ENCODE data around the gene HSF4.

The HSF4 gene

DNA sequence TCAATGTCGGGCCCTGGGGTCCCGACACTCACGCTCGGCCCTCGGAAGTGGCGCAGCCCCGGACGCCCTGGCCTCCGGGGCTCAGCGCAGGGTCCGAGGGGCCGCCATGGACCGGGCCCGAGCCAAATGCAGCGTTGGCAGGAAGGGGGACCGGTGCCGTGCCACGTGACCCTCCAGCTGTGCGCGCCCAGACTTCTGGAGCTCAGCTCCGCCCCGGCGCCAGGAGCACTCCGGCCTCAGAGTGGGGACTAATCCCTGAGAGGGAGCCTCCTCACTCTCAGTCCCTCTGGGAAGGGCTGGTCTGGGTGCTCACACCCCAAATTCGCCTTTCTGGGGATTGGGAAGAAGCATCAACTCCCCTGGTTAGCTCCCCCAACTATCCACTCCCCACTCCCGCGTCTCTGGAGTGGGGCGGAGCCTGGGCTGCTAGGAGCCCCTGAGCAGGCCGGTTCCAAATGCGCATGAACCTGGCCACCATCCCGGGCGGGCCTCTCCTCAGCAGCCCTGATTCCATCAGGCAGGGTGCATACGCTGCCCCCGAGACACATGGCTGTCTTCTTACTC is 13.6 kb upstream of the HSF4 start, which contains the start of gene B3GNT9:
B3GNT9 (minus strand) TSS at position 166 of the 564 bp plus-strand sequence. CDS start 513 bp downstream, outside the sequence.
- peak; percentile 78 for DNase-seq

- no peak for DNase-seq
These were observed 13.0 kb upstream of the HSF4 start for GRCh38 chr16:67151431-67152097.

- DNase-seq = no peak
These were observed 9.8 kb upstream of the HSF4 start for GRCh38 chr16:67154578-67155294.

GRCh38 chr16:67155295-67156142 is 9.0 kb upstream of the HSF4 start:
- DNase-seq = peak; percentile 36

DNA sequence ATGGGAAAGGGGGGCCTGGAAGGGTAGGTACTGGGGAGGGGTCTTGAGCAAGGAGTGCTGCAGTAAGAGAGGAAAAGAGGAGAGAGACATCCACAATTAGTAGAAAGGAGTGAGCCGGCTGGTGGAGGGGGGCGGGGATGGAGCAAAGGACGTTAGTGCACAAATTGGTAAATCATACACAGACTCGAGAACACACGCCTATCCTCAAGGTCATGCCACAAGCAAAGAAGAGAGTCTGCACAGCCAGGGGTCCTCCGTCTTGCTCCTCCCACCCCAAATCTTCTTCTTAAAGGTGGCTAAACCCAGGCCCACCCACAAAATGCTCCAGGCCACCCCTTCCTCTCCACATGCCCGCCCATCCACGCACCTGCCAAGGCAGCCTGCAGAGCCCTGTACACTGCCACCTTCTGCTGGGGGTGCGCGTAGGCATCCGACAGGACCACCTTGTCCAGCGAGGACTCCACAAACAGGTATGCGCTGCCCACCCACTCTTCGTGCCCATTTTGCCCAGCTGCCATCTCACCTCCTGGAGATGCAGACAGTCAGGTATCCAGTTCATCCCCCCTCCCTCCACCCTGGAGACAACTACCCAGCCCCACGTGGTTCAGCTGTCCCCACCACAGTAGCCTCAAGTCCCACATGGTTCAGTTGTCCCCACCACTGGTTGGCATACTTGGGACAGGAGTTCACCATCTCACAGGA is 8.3 kb upstream of the HSF4 start:
- DNase-seq = no peak

- DNase-seq = no peak
These were observed 7.3 kb upstream of the HSF4 start for GRCh38 chr16:67157106-67157748.

- DNase-seq = no peak
These were observed 6.5 kb upstream of the HSF4 start for GRCh38 chr16:67157892-67158635.

DNA sequence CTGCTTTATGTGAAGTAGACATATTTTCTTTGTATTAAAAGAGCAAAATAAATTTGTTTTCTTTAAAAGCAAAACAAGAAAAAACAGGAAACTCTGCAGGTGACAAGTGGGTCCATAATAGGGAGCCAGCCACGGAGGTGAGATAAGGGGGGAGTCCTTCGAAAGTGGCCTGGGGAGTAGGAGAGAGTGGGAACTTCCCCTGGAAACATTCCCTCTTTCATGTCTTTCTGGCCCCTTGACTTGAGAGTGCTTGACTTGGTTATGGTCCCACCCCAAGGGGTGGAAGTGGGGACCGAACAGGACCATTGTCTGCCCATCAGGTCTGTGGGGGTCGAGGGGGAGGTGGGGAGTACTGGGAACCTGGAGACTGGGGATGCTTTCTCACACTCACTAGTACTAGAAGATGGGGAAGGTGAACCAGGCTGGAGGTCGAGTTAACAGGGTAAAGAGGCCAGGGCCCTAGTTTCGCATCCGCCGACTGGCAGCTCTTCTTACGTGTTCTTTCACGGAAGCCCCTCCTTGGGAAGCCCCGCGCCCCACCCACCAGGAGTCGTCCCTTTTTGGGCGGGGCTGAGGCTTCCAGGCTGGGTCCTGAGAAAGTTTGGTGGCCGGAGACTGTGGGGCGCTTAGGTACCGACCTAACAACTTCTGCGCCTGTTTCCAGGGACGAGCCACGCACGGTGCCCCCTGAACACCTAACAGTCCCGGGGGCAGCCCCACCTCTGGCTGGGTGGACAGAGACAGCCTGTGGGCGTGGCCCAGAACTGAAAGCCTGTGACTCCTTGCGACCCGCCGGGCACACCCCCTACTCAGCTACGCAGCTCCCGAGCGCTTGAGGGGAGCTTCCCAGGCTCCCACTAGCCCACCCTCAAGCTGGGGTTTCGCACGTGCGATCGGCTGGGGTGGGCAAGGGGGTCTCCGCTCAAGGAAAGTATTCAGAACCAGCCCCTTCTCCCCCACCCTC is 5.6 kb upstream of the HSF4 start:
- DNase-seq = no peak

- no peak for DNase-seq
These were observed 2.9 kb upstream of the HSF4 start for GRCh38 chr16:67161595-67162058.

DNA sequence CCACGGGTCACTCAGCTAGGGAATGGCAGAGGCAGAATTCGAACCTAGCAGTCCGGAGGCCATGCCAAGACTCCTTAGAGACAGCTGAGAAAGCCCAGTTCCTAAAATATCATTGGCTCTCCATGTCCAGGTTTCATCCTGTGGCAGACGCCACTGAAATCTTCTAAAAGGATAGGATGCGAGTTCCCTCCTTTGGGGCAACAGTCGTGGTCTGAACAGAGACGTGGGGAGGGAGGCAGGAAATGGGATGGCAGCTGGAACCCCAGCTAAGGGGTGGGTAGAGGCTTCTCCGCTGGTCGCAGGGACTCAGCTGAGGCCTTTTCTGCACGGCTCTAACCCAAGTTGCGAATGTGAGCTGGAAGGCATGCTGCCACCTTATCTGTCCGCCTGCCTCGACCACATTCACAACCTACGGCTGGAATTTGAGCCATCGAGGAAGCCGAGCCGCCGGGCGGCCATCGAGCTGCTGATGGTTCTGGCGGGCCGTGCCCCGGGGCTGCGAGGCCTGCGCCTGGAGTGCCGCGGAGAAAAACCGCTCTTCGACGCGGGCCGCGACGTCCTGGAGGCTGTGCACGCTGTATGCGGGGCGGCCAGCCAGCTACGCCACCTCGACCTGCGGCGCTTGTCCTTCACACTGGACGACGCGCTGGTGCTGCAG is 1.9 kb upstream of the HSF4 start:
- DNase-seq = no peak

DNA sequence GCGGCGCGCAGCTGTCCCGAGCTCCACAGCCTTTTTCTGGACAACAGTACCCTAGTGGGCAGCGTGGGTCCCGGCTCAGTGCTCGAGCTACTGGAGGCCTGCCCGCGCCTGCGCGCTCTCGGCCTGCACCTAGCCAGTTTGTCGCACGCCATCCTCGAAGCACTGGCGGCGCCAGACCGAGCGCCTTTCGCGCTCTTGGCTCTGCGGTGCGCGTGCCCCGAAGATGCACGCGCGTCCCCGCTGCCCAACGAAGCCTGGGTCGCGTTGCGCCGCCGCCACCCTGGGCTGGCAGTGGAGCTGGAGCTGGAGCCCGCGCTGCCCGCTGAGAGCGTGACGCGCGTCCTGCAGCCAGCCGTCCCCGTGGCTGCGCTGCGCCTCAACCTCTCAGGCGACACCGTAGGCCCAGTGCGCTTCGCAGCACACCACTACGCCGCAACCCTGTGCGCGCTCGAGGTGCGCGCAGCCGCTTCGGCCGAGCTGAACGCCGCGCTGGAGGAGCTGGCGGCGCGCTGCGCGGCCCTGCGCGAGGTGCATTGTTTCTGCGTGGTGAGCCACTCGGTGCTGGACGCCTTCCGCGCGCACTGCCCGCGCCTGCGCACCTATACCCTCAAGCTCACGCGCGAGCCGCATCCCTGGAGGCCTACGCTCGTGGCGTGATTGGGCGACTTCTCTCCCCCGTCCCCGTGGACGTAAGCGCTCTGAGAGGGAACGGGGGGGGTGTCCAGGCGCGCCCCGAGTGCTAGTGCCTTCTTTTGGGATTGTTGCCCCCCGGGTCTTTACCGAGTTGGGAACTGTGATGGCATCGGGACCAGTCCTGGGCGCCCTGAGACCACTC is 1.2 kb upstream of the HSF4 start:
- DNase-seq = peak; percentile 25

DNA sequence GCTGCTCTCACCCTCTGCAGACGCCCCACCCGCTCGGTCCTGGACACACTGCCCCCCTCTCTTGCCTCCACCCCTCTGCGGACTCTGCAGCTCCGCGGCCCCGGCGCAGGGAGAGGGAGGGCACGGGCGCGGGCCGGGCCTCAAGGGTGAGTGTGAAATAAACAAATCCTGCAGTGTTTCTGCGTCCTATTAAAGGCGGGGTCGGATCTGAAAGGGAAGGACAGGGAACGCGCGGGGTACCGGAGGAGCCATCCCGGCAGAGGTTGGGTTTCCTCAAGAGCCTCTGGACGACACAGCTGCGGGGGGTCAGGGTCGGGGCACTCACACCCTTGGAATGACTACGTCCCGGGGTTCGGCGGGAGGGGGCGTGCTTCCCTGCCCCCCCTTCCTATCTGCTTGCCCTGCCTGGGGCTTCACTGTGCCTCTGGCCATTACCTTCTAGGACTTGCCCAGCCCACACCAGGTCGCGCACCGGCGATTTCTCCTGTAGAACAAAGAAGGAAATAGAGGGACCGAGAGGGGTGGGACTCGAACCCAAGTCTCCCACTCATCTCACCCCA is 466 bp upstream of the HSF4 start:
- DNase-seq = no peak

DNA sequence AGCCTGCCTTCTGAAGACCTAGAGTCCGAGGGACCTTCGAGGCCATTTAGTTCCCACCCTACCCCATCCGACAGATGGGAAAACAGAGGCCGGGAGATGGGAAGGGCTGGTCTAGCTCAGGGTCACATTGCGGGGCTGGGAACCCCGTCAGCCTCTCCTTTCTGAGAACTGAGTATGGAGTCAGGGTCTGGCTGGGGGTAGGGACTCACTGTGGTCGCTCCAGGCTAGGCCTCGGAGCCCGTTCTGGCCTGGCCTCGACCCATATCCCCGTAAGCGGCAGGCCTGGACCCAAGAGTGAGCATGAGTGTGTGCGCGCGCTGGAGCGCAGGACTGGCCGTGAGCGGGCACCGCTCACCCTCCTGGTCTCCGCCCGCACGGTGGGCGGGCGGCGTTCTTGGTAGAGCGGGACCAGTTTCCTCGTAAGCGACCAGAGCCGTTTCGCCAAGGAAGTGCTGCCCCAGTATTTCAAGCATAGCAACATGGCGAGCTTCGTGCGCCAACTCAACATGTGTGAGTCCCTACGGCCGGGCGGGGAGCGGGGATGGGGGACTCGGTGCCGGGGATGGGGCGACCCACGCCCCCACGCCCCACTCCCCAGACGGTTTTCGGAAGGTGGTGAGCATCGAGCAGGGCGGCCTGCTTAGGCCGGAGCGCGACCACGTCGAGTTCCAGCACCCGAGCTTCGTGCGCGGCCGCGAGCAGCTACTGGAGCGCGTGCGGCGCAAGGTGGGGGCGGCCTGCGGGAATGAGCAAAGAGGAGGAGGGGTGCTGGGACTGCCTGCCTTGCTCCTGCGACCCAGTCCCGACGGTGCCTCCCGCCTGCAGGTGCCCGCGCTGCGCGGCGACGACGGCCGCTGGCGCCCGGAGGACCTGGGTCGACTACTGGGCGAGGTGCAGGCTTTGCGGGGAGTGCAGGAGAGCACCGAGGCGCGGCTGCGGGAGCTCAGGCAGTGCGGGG is 855 bp downstream of the HSF4 start:
- no peak for DNase-seq

- DNase-seq = no peak
These were observed 1.6 kb downstream of the HSF4 start for GRCh38 chr16:67166110-67166547.

- DNase-seq = no peak
These were observed 2.1 kb downstream of the HSF4 start for GRCh38 chr16:67166598-67167168.

DNA sequence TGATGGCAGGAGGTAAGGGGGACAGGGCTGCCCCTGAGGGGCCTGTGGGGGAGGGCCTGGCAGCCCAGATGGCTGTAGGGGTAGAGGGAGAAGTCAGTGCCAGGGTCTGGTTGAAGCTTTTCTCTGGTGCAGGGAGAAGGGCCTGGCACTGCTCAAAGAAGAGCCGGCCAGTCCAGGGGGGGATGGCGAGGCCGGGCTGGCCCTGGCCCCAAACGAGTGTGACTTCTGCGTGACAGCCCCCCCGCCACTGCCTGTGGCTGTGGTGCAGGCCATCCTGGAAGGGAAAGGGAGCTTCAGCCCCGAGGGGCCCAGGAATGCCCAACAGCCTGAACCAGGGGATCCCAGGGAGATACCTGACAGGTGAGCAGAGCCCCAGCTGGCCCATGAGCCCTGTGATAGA is 3.0 kb downstream of the HSF4 start:
- DNase-seq = no peak
